NCI-H82 (cell line): ENCODE results near the gene NT5DC1.
"Not testable (repeated sequence)": the region's sequence is repeated elsewhere in the genome, so short reads cannot be mapped to it uniquely, and the experiment has no call there.

ENCODE experiments used
- DNase-seq: peaks from one replicate; lab custom pipeline; 2025; lab: John Stamatoyannopoulos, UW

NT5DC1 gene

DNA sequence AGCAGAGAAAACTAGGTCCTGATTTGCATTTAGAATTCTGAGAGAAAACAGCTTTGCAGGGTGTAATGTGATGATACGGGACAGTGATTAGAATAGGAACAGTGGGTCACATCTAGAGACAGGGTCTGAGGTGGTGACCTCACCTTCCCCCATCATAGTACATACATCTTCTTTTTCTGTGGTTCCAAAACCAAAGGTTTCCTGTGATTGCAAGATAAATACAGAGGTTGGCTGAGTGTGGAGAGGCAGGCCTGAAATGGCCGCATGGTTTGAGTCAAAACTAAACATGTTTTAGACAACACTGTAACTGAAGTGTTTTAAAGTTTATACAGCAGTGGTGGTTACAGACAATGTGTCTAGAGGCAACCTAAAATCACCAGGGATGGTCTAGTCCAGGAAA, 10.4 kb upstream of the NT5DC1 start:
- DNase-seq = no peak

DNA sequence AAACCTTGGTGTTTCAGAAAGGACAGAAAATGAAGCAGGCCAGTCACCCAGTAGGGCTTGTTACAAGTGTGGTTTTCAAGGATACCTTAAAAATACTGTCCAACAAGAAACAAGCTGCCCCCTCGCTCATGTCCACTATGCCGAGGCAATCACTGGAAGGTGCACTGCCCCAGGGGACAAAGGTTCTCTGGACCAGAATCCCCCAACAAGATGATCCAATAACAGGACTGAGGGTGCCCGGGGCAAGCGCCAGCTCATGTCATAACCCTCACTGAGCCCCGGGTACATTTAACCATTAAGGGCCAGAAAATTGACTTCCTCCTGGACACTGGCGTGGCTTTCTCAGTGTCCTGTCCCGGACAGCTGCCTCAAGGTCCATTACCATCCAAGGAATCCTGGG, 6.6 kb upstream of the NT5DC1 start:
- DNase-seq = no peak

DNA sequence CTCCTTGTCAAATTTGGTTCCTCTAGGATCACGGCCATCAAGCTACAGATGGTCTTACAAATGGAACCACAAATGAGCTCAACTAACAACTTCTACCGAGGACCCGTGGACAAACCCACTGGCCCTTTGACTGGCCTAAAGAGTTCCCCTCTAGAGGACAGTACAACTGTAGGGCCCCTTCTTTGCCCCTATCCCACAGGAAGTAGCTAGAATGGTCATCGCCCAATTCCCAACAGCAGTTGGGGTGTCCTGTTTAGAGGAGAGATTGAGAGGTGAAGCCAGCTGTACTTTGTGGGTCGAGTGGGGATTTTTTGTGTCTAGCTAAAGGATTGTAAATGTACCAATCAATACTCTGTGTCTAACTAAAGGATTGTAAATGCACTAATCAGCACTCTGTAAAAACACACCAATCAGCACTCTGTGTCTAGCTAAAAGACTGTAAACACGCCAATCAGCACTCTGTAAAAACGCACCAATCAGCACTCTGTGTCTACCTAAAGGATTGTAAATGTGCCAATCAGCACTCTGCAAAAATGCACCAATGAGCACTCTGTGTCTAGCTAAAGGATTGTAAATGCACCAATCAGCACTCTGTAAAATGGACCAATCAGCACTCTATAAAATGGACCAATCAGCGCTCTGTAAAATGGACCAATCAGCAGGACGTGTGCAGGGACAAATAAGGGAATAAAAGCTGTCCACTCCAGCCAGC, 4.4 kb upstream of the NT5DC1 start:
- DNase-seq = not testable (repeated sequence)

DNA sequence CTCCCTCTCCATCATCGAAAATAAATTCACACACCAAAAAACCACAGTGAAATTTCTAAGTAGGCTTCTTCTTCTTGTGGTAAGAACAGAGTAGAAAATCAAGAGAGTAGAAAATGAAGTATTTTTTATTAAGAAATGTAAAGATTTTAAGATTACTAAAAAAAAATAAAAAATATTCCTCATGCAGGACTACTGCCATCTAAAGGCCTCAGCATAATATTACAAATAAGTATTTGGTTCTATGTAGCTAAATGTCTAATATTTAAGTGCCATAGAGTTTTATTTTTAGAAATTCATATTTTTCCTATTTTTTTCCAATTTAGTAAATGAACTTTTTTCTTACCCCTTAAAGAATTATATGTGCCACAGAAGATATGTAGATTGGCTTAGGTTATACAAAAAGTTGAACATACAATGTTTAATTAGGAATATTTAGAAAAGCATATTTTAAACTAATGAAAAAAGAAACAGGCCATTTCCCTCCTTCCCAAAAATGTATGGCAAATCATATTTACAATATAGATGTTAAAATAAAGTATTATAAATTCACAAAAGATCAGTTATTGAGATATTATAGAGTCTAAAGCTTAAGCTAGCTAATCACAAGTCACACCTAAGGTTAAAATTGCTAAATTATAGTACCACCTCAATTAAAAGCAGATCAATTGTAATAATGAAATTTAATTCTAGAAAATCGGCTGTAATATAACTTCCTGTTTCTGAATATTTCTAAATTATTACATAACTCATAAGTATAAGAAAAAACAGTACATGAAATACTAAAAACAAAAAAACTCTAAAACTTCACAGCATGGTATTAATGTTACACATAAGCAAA, 3.5 kb upstream of the NT5DC1 start:
- DNase-seq = no peak

DNA sequence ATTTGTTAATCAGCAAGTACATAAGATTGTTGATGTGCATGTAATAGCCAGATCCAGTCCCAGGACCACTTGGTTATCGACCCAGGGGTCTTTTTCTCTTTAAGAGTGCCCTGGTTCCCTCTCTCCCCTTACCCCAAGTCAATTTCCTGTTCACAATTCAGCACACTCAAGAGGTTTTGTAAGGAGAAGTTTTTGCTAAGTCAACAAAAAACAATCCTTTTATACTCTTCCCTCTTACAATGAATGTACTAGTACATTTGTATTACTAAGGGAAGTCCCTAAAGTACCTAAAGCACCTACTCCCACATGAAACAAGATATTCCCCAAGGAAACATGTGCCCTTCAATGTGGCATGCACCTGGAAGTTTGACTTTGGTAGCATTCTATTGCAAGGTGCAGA, 1.6 kb upstream of the NT5DC1 start:
- no peak for DNase-seq

DNA sequence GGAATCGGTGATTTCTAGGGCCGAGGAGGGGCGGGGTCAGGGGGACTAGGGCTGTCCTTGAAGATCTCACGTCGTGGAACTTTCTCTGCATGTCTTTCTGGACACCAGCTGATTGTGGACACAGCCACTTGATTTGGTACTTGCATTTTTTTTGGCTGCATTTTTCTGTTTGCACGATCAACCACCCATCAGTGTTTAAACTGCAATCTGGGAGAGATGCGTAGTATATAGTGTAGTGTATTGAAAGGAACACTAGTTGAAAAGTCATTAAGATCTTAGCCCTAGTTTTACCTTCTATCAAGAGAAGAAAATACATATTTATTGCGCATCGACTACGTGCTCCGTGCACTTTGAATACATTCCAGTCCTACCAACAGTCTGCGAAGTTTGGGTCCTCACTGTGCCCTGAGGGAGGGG, 657 bp downstream of the NT5DC1 start:
- no peak for DNase-seq

DNA sequence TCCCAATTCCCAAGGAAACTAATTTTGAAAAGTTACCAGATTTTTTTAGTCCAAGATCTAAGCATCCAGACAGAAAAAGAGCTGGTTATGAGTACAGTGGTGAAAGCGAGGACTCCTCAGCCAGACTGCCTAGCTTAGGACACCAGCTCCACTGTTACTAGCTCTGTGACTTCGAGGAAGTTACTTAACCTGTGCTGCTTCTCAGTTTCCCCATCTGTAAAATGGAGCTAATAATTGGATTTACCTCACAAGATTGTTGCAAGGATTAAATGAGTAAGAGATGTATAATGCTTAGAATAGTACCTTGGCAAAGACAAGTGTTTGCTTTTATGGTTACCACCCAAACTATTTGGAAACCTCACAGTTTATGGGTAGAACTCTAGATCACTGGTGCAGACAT, 1.1 kb downstream of the NT5DC1 start:
- no peak for DNase-seq

DNA sequence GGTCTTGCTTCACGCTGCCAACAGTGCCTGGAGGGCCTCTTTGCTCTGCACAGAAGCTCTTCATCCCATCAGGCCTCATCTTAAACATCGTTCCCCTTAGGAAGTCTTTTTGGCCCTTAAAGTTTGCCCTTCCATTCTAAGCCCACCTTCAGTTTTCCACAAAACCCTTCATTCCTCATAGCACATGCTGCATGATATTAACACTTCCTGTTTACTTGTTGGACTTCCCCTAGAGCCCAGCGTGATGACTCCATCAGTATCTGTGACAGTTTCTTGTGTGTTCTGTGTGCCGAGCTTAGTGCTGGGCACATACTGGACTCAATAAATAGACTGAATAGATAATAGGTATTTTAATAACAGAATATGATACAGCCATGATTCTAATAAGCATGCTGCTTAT, 2.2 kb downstream of the NT5DC1 start:
- DNase-seq = no peak

DNA sequence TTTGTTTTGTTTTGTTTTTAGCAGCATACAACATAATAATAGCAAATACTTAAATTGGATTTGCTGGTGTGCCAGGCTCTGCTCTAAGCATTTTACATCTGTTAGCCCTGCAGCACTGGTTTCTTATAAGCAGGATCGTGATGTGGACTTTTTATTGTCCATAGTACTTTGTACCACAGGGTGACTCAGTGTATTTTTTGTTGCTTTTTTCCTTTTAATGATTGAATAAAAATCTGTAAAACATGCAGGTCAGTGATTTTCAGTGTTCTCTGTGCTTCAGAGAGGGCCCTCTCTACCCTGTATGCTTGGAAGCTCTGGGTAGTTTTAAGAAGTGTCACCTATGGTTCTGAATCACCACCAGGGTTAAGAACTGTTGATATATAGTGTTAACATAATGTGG, 4.0 kb downstream of the NT5DC1 start:
- DNase-seq = peak; percentile 39

DNA sequence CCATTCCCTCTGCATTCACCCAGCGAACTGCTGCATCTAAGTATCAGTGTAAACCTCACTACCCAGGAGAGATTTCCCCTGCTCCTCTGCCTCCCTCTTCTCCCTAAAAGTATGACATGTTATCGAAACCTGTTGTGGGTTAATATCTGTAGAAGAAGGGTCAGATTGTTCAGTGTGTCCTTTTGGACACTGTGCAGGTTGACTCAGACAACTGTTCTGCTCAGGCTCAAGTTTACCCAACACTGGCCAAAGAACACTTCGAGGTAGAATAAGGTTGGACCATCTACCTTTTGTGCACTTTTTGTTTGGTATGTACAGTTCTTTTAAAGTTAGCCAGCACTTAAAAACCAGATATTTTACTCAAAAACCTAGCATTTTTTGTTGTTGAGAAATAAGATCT, 4.6 kb downstream of the NT5DC1 start:
- no peak for DNase-seq

DNA sequence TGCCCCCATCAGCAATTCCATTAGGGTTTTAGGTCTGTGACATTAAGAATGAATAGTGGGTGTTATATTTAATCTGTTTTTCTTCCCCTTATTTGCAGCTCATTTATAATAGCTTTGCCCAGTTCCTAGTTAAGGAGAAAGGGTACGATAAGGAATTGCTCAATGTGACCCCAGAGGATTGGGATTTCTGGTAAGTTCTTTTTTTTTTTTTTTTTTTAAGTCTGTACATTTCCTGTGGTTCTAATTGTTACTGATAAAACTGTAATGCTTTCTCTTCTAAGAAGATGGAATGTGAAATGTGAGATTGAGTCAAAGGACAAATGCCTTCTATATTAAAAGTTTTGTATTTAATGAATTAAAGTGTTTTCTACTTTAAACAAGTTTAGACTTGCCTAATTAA, 5.5 kb downstream of the NT5DC1 start:
- no peak for DNase-seq

DNA sequence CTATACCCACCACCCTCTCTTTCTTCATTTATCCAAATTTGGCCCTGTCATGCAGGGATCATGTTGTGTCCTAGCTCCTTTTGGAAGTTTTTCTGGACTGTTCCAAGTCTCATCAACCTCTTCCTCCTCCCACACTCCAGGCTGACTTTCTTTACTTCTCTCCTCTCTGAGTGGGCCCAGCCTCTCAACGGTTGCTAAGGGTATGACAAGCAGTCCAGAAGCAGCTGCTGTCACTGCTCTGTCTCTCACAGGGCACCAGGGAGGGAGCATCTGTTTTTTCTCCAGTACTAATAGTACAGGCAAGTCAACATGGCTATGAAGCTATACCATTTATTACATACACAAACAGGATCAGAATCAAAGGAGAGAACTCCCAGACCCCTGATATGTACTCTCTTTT, 8.2 kb downstream of the NT5DC1 start:
- DNase-seq = peak; percentile 20

DNA sequence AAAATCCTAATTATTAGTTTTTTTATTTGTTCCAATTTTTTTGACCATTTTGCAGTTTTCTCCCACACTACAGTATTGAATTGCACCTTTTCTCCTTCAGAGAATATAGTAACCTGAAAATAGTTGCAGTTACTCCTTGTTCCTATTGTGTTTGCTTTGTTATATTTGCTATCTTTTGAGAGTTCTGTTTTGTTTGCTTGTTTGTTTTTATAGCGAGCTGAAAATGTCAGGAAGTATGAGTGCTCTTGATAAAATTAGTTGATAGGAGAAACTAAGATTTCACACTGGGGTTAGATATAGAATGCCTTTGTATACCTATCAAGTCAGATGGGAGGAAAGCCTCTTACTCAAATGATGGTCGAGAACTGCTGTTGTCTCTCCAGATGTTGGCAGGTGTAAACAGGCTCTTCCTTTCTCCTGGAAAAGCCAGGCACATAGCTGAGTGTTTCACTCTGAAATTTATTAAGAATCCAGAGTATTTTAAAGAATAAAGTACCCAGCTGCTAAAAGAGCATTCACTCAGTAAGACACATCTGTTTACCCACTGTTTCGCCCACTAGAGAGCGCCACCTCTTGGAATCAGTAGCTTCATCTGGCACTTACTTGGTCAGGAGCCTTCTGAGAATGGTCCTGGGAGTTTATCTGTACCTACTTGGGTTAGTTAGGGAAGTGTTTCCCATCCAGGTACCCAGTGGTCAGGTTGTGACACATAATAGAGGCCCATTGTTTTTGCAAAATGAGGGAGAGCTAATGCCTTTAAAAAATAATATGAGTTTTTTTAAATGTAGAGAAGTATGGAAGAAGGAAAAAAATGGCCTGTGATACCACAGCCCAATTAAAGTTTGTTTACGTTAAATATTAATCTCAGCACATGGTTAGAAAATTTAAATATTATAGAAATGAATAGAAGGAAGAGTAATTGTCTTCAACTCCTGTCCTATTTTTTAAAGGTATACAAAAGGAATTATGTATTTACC, 11.2 kb downstream of the NT5DC1 start:
- DNase-seq = peak; percentile 63

DNA sequence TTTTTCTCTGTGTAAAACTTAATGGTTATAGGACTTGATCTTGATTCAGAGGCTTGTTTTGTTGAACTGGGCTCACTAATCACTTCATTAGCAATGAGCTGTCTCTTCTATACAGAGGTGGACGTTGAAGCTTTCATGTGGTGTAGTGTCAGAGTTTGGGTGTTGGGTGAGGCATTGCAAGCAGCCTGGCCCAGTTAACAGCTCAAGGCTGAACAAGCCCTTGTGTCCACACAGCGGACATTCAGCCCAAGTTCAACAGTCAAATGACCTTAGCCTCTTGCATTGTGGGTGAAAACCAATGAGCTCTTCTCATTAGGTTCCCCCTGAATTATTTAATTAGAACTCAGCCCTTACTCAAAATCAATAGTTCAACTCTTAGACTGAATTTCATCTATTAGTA, 12.7 kb downstream of the NT5DC1 start:
- DNase-seq = no peak

DNA sequence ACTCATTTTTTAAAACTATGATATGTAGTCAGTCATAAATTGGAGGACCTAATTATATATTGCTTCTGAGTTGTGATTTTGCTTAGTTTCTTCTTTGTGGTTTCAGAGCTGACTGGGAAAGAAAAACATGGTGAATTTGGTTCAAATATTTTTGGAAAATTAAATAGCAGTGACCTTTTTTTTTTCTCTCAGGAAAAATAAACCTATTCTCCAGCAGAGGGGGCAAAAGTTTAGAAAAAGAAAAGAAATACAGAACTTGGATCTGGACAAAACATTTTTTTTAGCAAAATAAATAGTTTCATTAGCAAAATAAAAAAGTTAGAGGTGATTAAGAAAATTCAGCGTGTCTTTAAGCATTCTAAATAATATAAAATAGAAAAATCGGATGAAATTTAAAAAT, 15.1 kb downstream of the NT5DC1 start:
- no peak for DNase-seq

DNA sequence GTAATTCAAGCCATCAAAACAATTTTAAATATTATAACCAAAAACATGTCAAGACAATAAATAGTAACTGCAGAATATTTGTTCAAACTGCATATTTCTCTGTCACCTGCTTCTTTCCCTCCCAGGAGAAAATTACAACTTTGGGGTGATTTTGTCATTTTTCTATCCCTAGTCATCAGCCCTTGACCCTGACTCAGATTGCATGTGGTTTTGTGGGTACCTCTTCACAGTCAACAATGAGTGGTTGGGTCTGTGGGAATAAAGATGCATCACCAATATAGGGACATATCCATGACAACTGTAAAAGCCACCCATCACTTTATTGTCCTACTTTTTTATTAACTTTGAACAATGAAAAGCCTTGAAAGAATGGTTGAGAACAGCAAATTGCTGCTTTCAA, 18.0 kb downstream of the NT5DC1 start:
- no peak for DNase-seq

DNA sequence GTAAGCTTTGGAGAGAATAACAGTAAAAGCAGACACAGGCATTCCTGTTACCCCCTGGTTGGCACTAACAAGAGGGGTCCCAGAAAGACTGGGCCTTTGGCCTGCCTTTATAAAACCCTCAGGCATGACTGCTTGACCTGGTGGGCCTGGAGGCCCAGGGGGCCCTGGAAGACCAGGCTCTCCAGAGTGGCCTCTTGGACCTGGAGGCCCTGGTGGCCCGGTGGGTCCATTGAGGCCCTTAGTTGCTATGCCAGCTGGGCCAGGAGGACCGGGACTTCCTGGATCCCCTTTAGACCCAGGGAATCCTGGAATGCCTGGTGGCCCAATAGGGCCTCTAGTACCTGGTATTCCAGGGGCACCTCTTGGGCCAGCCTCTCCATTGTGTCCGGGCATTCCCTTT, 19.8 kb downstream of the NT5DC1 start:
- no peak for DNase-seq

DNA sequence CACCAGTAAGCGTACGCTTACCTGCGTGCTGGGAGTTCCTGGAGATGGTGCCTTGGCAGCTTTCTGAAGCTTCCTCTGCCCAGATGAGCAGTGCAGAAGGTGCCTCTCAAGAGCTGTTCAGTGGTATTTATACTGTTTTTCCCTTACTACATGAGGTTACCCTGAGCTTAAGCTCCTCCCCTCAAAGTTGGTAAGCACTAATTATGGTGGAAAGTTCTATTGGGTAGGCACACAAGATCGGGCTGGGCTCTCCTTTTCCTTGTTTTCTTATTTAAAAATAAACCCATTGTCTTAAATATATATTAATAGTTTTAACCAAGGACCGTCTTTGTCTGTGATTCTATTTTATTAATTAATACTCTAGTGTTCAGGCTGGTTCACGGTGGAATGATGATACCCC, 25.4 kb downstream of the NT5DC1 start, which contains the start of gene COL10A1:
Gene COL10A1, minus strand, starts transcription at position 101 of the 400 bp plus-strand sequence. CDS start 640 bp downstream, outside the sequence.
- no peak for DNase-seq

DNA sequence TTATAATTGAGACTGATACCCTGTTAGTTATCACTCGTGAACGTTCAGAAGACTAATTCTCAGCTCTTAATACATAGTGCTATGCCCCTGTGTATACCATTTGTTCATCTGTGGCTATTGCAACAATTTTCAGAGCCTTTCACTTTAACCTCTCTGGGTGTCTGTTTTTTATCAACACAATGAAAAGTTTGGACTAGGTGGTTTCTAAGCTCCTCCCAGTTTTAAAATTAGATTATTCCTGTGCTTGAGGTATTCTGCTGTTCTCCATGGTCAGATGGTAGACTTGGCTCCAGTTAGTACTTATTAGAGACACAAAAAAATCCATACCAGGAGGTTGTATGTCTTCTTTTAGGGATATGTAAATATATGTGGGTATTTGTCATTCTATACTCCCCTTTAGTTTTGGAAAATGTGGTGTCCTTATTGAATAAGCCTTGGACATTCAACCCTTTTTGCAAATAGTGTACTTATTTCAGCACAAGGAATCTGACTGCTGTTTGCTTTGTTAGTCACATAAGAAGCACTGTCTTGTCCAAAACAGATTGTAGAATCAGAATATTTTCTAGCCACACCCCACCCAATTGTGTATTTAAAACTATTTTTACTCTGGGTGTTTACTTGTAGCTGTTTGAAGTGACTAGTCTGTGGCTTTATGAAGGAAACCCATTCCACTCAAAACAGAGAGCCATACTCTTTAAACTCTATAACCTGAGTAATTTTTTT, 27.3 kb downstream of the NT5DC1 start:
- no peak for DNase-seq

DNA sequence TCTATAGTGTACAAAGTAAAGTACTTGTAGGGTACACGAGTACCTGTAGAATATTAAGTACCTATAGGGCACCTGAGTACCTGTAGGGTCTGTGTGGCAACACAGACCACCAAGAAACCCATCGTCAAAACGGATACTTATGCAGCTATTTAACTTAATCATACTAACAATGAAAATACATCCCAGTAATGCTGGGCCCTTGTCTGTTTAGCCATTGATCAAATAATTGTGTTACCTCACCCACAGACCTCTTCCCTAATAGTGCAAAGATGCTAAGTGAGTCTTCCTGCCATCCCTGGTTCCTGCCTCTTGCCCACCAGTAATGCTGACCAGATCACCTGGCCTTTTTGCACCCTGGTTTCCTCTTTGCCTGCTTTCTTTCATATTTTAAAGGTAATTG, 32.8 kb downstream of the NT5DC1 start:
- no peak for DNase-seq

DNA sequence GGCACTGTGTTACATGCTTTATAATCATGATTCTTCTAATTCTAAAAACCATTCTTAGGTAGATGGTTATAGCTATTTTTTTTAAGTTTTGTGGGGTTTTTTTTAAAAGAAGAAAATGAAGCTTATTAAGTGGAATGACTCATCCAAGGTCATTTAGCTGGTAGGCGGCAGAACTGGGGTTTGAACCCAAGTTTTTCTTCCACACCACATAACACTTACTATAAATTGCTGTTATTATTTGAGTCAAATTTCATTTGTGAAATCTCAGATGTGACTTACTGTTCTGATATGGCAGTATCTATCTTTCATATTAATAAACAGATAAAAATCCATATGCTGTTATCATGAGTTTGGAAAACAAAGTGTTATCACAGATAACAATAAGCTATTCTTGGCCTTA, 35.7 kb downstream of the NT5DC1 start:
- no peak for DNase-seq

DNA sequence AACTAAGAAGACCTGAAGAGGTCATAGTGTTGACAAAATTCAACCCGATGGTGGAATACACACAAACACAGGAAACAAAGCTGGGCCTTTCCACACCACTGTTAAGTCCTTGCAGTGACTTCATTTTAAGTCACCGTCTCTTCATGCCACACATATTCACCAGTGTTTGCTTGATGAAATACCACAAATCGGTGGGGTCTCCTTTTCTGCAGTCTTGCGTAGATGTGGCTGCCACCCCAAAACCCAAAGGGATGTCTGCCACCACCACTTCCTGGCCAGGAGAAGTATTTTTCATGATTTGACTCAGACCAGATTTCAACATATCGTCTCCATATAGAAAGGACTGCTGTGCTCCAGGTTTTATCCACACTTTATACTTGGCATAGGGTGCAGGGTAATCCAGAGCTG, 36.3 kb downstream of the NT5DC1 start:
- DNase-seq = no peak
